ENCODE measurements around the gene ZYG11A.

GRCh38 chr1:52842643-52843310, at the start of gene ZYG11A:
- TF ChIP-seq ZNF623 (tag by site-specific recombination; IDR thresholded peaks at IDR 0.05) = no peak
- peak; percentile 70 for TF ChIP-seq CTCF (tag by site-specific recombination; IDR thresholded peaks at IDR 0.05)
- TF ChIP-seq ATF2 (tag by site-specific recombination; IDR thresholded peaks at IDR 0.05; ENCODE audit: low read depth) = no peak
- peak; percentile 75 for TF ChIP-seq KLF17 (tag by site-specific recombination; IDR thresholded peaks at IDR 0.05)
